Hepatocyte (in vitro differentiated cells): Measurements from ENCODE around the gene STOML2.

Experiments
- EZH2phosphoT487 ChIP-seq: fragments of 200-600 bp; sonication (generic); IDR thresholded peaks from one replicate; pipeline ENCODE4 v1.6.1; 2018; ENCODE audit warnings: antibody characterized with exemption, mild to moderate bottlenecking, low read depth, moderate library complexity; ENCODE audit not compliant: unreplicated experiment, severe bottlenecking
- TF ChIP-seq, protein P1 (sequence below): fragments of 200-600 bp; sonication (generic); IDR thresholded peaks from 2 replicates; pipeline ENCODE4 v1.5.1; 2016; ENCODE audit warnings: antibody characterized with exemption, mild to moderate bottlenecking; ENCODE audit not compliant: poor library complexity

DNA sequence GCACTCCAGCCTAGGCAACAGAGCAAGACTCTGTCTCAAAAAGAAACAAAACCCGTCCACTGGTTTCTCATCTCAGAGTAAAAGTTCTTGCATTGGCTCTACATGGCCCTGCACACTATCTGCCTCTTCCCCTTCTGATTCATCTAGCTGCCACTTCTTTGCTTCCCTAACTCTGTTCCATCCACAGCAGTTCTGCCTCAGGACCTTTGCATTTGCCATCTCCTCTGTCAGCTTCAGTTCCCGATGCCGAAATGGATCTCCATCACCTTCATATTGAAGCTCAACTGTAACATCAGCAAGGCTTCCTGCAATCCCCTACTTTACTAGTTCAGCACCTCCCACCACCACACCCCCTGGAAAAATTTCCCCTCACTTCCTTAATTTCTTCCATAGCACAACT lies 5.4 kb downstream of the STOML2 start:
- TF ChIP-seq, protein P1, sequence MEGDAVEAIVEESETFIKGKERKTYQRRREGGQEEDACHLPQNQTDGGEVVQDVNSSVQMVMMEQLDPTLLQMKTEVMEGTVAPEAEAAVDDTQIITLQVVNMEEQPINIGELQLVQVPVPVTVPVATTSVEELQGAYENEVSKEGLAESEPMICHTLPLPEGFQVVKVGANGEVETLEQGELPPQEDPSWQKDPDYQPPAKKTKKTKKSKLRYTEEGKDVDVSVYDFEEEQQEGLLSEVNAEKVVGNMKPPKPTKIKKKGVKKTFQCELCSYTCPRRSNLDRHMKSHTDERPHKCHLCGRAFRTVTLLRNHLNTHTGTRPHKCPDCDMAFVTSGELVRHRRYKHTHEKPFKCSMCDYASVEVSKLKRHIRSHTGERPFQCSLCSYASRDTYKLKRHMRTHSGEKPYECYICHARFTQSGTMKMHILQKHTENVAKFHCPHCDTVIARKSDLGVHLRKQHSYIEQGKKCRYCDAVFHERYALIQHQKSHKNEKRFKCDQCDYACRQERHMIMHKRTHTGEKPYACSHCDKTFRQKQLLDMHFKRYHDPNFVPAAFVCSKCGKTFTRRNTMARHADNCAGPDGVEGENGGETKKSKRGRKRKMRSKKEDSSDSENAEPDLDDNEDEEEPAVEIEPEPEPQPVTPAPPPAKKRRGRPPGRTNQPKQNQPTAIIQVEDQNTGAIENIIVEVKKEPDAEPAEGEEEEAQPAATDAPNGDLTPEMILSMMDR = no peak
- no peak for TF ChIP-seq EZH2phosphoT487
